Vagina (tissue), 2 donors: ENCODE data around the gene ARHGEF17. TPM values are rescaled to one million over a fixed set of nuclear protein-coding genes. Genes with fewer than 3 reads are reported as not detected.
A peak's percentile ranks its signal among the peaks of the same experiment; 100 is the strongest.

Experiments used
- DNase-seq, 2 donors: peaks; one replicate each; pipeline ENCODE4 v3.0.0-alpha.2; 2017; ENCODE audit errors: extremely low spot score in 2 of 2
- H3K27ac ChIP-seq: fragments of 200-600 bp; sonication (generic); one replicate; pipeline ENCODE4 v1.5.1; 2019
- H3K27me3 ChIP-seq: fragments of 200-600 bp; sonication (generic); one replicate; pipeline ENCODE4 v1.5.1; 2019
- H3K36me3 ChIP-seq, 2 donors: fragments of 200-600 bp; sonication (generic); one replicate each; pipeline ENCODE4 v1.5.1; 2017 to 2019
- H3K4me1 ChIP-seq: fragments of 200-600 bp; sonication (generic); one replicate; pipeline ENCODE4 v1.5.1; 2019
- H3K4me3 ChIP-seq, 2 donors: fragments of 200-600 bp; sonication (generic); 1 replicate in 1 of 2; 2 replicates in 1 of 2; pipeline ENCODE4 v1.5.1; 2016 to 2019
- H3K9me3 ChIP-seq: fragments of 200-600 bp; sonication (generic); one replicate; pipeline ENCODE4 v1.5.1; 2019
- POLR2A ChIP-seq, 2 donors: fragments of 450-650 bp; IDR thresholded peaks; one replicate each; pipeline ENCODE4 v1.6.1; 2017; ENCODE audit warnings: antibody characterized with exemption in 2 of 2, mild to moderate bottlenecking in 2 of 2, moderate library complexity in 2 of 2
- POLR2AphosphoS5 ChIP-seq, 2 donors: sonication (generic); formaldehyde crosslinking; IDR thresholded peaks; one replicate each; pipeline ENCODE4 v1.9.0; 2017; ENCODE audit warnings: antibody characterized with exemption in 2 of 2, mild to moderate bottlenecking in 2 of 2, low read depth in 1 of 2; ENCODE audit not compliant: insufficient read depth in 1 of 2
- intact Hi-C: fragments of 100-400 bp; cut with DNase I; formaldehyde crosslinking; loops from one replicate; pipeline ENCODE4 v1.15.1; 2023
- total RNA-seq: library from RNA; depleted of rRNA; stranded (reverse); fragments of >200 nt; gene quantifications from one replicate; pipeline ENCODE4 v1.2.3, GENCODE V29; 2016
- TF ChIP-seq, protein P1 (sequence below), 3 experiments: fragments of 450-650 bp in 2 of 3; fragments of 200-600 bp in 1 of 3; sonication (generic) in 1 of 3; IDR thresholded peaks; one replicate each; pipeline ENCODE4 v1.5.1; 2017 to 2019; ENCODE audit warnings: antibody characterized with exemption in 3 of 3, mild to moderate bottlenecking in 2 of 3, moderate library complexity in 2 of 3

Gene ARHGEF17
- total RNA-seq, 1 donor from 2014 or later, result 32.9 TPM

GRCh38 chr11:73358071-73358470 is 50.0 kb downstream of the ARHGEF17 start:
- Histone ChIP-seq H3K4me3 (no peak overlapping the region), H3K27ac (no peak overlapping the region), H3K27me3 (no peaks in the 10 kb centered on the region), H3K4me1 (no peaks in the 10 kb centered on the region), H3K36me3 (peaks cover 0 to 48% of the 10 kb centered on the region in 2 donors), H3K9me3 (no peaks in the 10 kb centered on the region)
- intact Hi-C loops, result loop anchor here (10.0 kb wide), 1 partner anchor 297 kb away; no protein-coding TSS in a partner anchor
- DNase-seq, result no peak
- TF ChIP-seq POLR2AphosphoS5 (IDR thresholded peaks at IDR 0.05; ENCODE audit: insufficient read depth in 1 of 2, low read depth in 1 of 2) (no peak), POLR2A (IDR thresholded peaks at IDR 0.05) (no peak)
- TF ChIP-seq, protein P1, sequence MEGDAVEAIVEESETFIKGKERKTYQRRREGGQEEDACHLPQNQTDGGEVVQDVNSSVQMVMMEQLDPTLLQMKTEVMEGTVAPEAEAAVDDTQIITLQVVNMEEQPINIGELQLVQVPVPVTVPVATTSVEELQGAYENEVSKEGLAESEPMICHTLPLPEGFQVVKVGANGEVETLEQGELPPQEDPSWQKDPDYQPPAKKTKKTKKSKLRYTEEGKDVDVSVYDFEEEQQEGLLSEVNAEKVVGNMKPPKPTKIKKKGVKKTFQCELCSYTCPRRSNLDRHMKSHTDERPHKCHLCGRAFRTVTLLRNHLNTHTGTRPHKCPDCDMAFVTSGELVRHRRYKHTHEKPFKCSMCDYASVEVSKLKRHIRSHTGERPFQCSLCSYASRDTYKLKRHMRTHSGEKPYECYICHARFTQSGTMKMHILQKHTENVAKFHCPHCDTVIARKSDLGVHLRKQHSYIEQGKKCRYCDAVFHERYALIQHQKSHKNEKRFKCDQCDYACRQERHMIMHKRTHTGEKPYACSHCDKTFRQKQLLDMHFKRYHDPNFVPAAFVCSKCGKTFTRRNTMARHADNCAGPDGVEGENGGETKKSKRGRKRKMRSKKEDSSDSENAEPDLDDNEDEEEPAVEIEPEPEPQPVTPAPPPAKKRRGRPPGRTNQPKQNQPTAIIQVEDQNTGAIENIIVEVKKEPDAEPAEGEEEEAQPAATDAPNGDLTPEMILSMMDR (IDR thresholded peaks at IDR 0.05), result no peak

DNA sequence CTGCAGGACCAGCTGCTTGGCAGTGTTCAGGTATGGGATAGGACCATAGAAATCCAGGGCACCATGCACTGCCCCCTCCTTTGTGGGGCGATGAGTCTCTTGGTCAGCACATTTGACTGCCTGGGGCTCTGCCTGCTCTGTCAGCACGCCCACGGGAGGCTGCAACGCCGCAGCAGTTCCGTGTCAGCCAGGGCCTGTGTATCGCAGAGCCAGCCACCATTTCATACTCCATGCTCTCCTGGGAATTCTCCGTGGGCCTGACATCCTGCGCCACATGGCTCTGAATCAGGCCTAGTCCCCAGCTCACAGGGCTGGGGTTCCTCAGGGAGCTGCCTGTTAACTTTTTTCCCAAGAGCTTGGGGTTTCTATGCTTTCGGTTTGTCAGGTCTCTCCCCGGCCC is 51.3 kb downstream of the ARHGEF17 start:
- Histone ChIP-seq H3K36me3 (peaks cover 0 to 61% of the 10 kb centered on the region in 2 donors), H3K27ac (peak overlapping the region; percentile 17), H3K27me3 (no peaks in the 10 kb centered on the region), H3K9me3 (no peaks in the 10 kb centered on the region), H3K4me1 (no peaks in the 10 kb centered on the region), H3K4me3 (no peak overlapping the region)
- intact Hi-C loops, result loop anchor here (10.0 kb wide), 1 partner anchor 295 kb away; no protein-coding TSS in a partner anchor
- no peak for DNase-seq
- no peak for TF ChIP-seq POLR2A (IDR thresholded peaks at IDR 0.05)
- no peak for TF ChIP-seq POLR2AphosphoS5 (IDR thresholded peaks at IDR 0.05; ENCODE audit: insufficient read depth in 1 of 2, low read depth in 1 of 2)
- TF ChIP-seq, protein P1 (IDR thresholded peaks at IDR 0.05), result no peak

DNA sequence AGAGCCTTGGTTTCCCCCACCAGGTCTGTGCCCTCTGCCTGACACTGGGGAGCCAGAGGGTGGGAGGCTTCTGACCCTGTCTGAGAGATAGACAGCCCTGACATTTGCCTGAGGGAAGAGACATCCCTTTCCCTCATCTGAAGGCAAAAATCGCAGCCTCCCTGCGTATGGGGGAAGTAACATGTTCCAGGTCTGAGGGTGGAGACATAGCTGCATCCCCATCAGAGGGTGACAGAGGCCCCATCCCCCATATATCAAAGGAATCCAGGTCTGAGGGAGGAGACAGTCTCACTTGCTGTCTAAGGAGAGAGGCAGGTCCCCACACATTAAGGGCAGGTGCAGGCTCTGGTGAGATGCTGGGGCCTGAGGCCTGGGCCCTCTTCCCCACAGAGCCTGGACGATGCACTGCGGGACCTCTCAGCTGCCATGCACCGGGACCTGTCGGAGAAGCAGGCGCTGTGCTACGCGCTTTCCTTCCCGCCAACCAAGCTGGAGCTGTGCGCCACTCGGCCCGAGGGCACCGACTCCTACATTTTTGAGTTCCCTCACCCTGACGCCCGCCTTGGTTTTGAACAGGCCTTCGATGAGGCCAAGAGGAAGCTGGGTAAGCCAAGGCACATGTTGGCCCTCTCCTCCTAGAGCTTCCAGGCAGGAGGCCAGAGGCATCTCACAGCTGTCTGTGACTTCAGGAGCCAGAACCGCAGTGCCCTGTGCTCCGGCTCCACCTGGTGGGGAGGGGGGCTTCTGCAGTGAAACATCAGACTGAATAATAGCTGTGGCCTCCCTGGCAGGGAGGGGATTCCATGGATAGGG is 52.1 kb downstream of the ARHGEF17 start:
- Histone ChIP-seq H3K4me3 (no peak overlapping the region), H3K36me3 (peaks cover 0 to 68% of the 10 kb centered on the region in 2 donors), H3K27me3 (no peaks in the 10 kb centered on the region), H3K27ac (peak overlapping the region; percentile 17), H3K9me3 (no peaks in the 10 kb centered on the region), H3K4me1 (no peaks in the 10 kb centered on the region)
- TF ChIP-seq POLR2AphosphoS5 (IDR thresholded peaks at IDR 0.05; ENCODE audit: insufficient read depth in 1 of 2, low read depth in 1 of 2) (no peak), POLR2A (IDR thresholded peaks at IDR 0.05) (no peak)
- TF ChIP-seq, protein P1 (IDR thresholded peaks at IDR 0.05), result no peak
- intact Hi-C loops, result loop anchor here (10.0 kb wide), 1 partner anchor 295 kb away; no protein-coding TSS in a partner anchor
- no peak for DNase-seq

DNA sequence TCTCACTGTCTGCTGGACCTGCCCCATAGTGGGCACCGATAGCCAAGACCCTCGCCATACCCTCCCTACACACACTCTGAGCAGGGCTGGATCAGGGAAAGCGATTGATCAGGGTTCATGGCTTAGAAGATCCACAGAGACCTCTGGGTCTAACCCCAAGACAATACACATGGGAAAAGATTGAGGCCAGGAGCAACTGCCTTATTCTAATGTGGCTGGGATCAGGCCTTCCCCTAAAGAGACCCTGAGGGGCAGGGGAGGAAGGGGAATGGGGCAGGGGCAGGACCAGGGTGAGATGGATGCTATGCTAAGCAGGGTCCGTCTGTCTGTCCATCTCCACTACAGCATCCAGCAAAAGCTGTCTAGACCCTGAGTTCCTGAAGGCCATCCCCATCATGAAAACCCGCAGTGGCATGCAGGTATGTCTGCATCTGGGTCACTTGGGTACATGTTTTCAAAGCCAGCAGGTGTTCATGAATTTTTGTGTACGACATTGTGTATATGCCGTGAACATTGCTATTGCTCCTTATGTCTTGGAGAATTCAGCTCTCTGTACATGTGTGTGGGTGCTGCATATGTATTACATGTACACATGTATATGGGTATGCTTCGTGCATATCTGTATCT is 52.8 kb downstream of the ARHGEF17 start:
- Histone ChIP-seq H3K27ac (no peak overlapping the region), H3K36me3 (peaks cover 0 to 73% of the 10 kb centered on the region in 2 donors), H3K27me3 (no peaks in the 10 kb centered on the region), H3K4me1 (no peaks in the 10 kb centered on the region), H3K4me3 (no peak overlapping the region), H3K9me3 (no peaks in the 10 kb centered on the region)
- DNase-seq, result no peak
- intact Hi-C loops, result no loop called here
- TF ChIP-seq POLR2A (IDR thresholded peaks at IDR 0.05) (no peak), POLR2AphosphoS5 (IDR thresholded peaks at IDR 0.05; ENCODE audit: insufficient read depth in 1 of 2, low read depth in 1 of 2) (no peak)
- TF ChIP-seq, protein P1 (IDR thresholded peaks at IDR 0.05), result no peak
